Natural killer cell treated with Interleukin-12 subunit alpha and Interleukin-12 subunit beta and Interleukin-15 and Interleukin-18, amount 100 ng/mL, for 72 hours (primary cell): ENCODE results near the gene RYR3. TPM values are rescaled to one million over a fixed set of nuclear protein-coding genes. Genes with fewer than 3 reads are reported as not detected.

Experiments used
- ATAC-seq, 2 donors: fragments of 150-1000 bp; cut with Tn5 transposase in 1 of 2; sonication (Bioruptor Pico), chemical (Tn5 transposase) in 1 of 2; 2 replicates each; pipeline ENCODE4 v1.10.0; 2021
- DNase-seq: peaks from one replicate; pipeline ENCODE4 v3.0.0; 2022; ENCODE audit warnings: low spot score
- H3K27ac Mint-ChIP-seq, 2 donors: 1 replicate in 1 of 2; 2 replicates in 1 of 2; pipeline ENCODE4 v1.8.0; 2022; ENCODE audit warnings: mixed read lengths in 2 of 2, mild to moderate bottlenecking in 1 of 2, moderate library complexity in 1 of 2
- H3K27me3 Mint-ChIP-seq, 2 donors: 1 replicate in 1 of 2; 2 replicates in 1 of 2; pipeline ENCODE4 v1.8.0; 2022; ENCODE audit warnings: mixed read lengths in 2 of 2
- H3K36me3 Mint-ChIP-seq: one replicate; pipeline ENCODE4 v1.8.0; 2022; ENCODE audit warnings: mixed read lengths
- H3K4me1 Mint-ChIP-seq, 2 donors: 1 replicate in 1 of 2; 2 replicates in 1 of 2; pipeline ENCODE4 v1.8.0; 2022; ENCODE audit warnings: low read depth in 2 of 2, mixed read lengths in 2 of 2, mild to moderate bottlenecking in 1 of 2
- H3K4me3 Mint-ChIP-seq: one replicate; pipeline ENCODE4 v1.8.0; 2022; ENCODE audit warnings: mixed read lengths
- H3K9me3 Mint-ChIP-seq: 2 replicates; pipeline ENCODE4 v1.8.0; 2022; ENCODE audit warnings: mixed read lengths
- total RNA-seq, 2 donors: library from RNA; stranded (reverse); gene quantifications; one replicate each; pipeline ENCODE4 v1.2.3, GENCODE V29; 2022

RYR3 gene
- total RNA-seq, result not detected

DNA sequence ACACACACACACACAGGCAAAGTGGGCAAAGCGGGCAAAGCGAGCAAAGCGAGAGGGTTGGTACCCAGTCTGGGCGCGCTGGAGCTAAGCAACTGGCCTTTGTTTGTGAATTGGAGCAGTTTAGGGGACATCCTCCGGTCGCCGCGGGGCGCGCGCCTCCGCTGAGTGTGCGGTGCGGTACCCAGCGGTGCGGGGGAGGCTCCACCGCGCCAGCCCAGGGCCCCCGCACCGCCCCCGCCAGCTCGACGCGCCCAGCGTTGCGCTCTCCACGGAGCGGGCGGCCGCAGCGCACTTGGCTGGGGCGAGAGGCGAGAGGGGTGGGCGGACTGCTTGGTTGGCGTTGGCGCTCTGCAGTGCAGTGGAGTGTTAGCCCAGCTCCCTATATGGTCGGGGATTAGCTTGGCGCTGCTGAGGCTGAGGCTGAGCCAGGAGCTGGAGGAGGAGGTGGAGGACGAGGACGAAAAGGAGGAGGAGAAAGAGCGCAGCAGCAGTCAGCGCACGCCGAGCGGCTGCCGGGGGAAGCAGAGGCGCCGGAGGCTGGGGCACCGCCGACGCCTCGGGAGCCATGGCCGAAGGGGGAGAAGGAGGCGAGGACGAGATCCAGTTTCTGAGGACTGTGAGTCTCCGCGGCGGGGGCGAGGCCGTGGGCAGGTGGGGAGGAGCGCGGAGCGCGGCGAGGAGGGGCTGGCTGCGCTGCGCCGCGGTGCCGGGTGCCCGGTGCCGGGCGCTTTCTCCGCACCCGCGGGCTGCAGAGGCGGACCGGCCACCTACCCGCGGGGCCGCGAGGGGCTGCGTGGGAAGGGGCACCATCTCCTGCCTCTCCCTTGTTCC is at the start of gene RYR3:
TSS of gene RYR3 (plus strand) at position 487 of the 831 bp plus-strand sequence. CDS start at position 566, 79 bp downstream.
- Mint-ChIP-seq H3K4me3 (no peak within 1 kb of the TSS), H3K27ac (no peak within 1 kb of the TSS), H3K36me3 (no peaks in the 10 kb centered on the region), H3K9me3 (no peaks in the 10 kb centered on the region), H3K4me1 (no peaks in the 10 kb centered on the region), H3K27me3 (peaks cover 27 to 54% of the 10 kb centered on the region in 2 donors)
- DNase-seq (no peak), ATAC-seq (no peak)

DNA sequence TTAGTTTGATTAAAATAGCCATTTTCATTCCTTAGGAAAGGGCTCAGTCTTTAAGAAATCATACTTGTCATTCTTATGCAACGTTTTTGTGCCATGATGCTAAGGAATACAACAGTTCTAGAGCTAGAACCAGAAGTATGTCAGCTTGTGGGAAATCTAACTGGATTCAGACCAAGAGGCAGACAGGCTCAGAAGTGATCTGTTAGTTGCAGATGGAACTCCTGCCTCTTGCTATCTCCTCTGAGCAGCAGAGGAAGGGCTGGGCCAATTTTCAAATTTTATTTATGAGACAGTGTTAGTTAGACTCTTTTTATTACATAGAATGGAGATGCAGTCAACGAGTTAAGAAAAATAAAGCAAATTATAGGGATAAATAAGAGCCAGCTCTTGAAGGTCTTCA is 48.5 kb upstream of the RYR3 start:
- no peak overlapping the region for H3K27ac Mint-ChIP-seq
- no peak overlapping the region for H3K4me3 Mint-ChIP-seq
- peaks cover 3% of the 10 kb centered on the region for H3K9me3 Mint-ChIP-seq
- ATAC-seq, result no peak
- H3K36me3 Mint-ChIP-seq, result no peaks in the 10 kb centered on the region
- H3K27me3 Mint-ChIP-seq, result peaks cover 19 to 26% of the 10 kb centered on the region in 2 donors
- H3K4me1 Mint-ChIP-seq, result no peaks in the 10 kb centered on the region
- no peak for DNase-seq

GRCh38 chr15:33277689-33278088 is 33.1 kb upstream of the RYR3 start:
- H3K27ac Mint-ChIP-seq, result no peak overlapping the region
- no peaks in the 10 kb centered on the region for H3K4me1 Mint-ChIP-seq
- peaks cover 2% of the 10 kb centered on the region for H3K9me3 Mint-ChIP-seq
- ATAC-seq (no peak), DNase-seq (no peak)
- H3K36me3 Mint-ChIP-seq, result peaks cover 4% of the 10 kb centered on the region
- peaks cover 21 to 38% of the 10 kb centered on the region in 2 donors for H3K27me3 Mint-ChIP-seq
- no peak overlapping the region for H3K4me3 Mint-ChIP-seq

- Mint-ChIP-seq H3K36me3 (peaks cover 4% of the 10 kb centered on the region), H3K27ac (no peak overlapping the region), H3K27me3 (peaks cover 20 to 27% of the 10 kb centered on the region in 2 donors), H3K4me1 (no peaks in the 10 kb centered on the region), H3K4me3 (no peak overlapping the region), H3K9me3 (peaks cover 2% of the 10 kb centered on the region)
- no peak for ATAC-seq
- no peak for DNase-seq
These were observed 31.8 kb upstream of the RYR3 start for GRCh38 chr15:33278816-33279612.

GRCh38 chr15:33279613-33280205 is 31.1 kb upstream of the RYR3 start:
- Mint-ChIP-seq H3K4me1 (no peaks in the 10 kb centered on the region), H3K4me3 (no peak overlapping the region), H3K27me3 (peaks cover 18 to 23% of the 10 kb centered on the region in 2 donors), H3K9me3 (no peaks in the 10 kb centered on the region), H3K27ac (no peak overlapping the region), H3K36me3 (no peaks in the 10 kb centered on the region)
- DNase-seq (no peak), ATAC-seq (no peak)

DNA sequence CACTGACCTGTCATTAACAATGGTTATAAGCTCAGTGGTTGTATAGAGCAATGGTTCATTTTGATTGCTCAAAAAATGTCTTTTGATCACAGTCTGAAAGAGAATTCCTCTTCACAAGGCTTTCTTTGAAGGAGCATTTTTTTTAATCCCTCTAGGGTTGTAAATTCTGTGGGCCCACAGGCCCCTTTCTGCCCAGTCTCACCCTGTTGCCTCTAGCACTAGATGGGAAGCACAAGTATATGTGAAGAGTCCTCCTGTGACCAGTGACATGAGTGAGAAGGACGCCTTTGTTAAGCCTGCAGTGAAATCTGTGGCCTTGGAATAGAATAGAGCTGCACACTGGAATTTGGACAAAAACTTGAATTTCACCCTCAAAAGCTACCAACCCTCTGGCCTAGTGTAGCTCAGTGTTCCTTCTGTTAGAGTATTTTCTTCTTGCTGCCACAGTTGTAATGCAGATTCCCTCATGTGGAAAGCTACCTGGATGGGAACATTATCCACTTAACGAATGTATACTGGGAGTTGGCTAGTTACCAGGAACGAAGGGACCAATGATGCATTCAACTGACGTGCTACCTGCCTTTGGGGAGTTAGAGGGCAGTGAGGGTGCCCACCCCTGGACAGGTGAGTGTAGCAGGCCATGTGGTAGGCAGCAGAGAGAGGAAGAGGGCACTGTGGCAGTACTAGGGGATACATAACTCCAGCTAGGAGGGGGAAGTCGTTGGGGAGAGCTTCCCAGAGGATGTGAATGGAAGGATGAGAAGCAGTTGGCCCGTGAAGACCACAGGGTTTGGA is 28.3 kb upstream of the RYR3 start:
- H3K4me1 Mint-ChIP-seq, result no peaks in the 10 kb centered on the region
- H3K9me3 Mint-ChIP-seq, result no peaks in the 10 kb centered on the region
- H3K27me3 Mint-ChIP-seq, result peaks cover 11 to 14% of the 10 kb centered on the region in 2 donors
- no peak overlapping the region for H3K4me3 Mint-ChIP-seq
- H3K27ac Mint-ChIP-seq, result no peak overlapping the region
- DNase-seq, result no peak
- H3K36me3 Mint-ChIP-seq, result no peaks in the 10 kb centered on the region
- no peak for ATAC-seq

DNA sequence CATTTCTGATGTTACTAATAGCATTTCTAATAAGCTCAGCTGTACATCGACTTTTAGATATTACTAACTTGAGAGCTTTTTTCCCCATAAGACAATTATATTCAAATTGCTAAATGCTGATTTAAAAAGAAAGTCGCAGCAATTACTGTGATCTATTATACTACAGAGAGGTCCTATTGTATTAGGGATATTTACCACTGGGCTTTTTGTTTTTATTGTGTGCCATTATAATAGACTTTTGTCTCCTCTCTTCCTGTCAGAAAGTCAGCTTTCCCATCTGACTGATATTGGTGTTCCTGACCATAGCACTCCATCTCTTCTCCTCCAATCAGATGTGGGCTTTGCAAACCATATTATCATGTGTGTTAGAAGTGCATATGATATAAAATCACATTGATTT is 27.2 kb upstream of the RYR3 start:
- no peaks in the 10 kb centered on the region for H3K36me3 Mint-ChIP-seq
- H3K27me3 Mint-ChIP-seq, result peaks cover 6 to 17% of the 10 kb centered on the region in 2 donors
- no peak overlapping the region for H3K4me3 Mint-ChIP-seq
- ATAC-seq (no peak), DNase-seq (no peak)
- H3K27ac Mint-ChIP-seq, result no peak overlapping the region
- no peaks in the 10 kb centered on the region for H3K9me3 Mint-ChIP-seq
- no peaks in the 10 kb centered on the region for H3K4me1 Mint-ChIP-seq

DNA sequence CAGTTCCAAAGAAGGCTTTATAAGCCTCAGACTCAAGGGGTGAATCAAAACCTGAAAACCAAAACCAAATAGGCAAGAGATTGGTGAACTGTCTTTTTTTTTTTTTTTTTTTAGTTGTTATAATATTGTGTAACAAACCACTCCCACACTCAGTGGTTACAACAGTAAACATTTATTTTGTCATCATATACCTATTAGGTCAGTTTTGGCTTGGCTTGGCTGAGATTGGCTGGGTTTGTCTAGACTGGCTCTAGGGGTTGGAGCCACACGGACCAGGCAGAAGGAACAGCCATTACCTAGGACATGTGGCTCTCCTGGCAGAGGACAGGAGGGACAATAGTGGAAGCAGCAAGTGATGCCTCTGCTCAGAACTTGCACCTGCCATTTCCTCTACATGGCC is 26.4 kb upstream of the RYR3 start:
- no peak for DNase-seq
- Mint-ChIP-seq H3K27me3 (peaks cover 6 to 14% of the 10 kb centered on the region in 2 donors), H3K4me1 (no peaks in the 10 kb centered on the region), H3K36me3 (no peaks in the 10 kb centered on the region), H3K4me3 (no peak overlapping the region), H3K27ac (no peak overlapping the region), H3K9me3 (no peaks in the 10 kb centered on the region)
- ATAC-seq, result no peak

DNA sequence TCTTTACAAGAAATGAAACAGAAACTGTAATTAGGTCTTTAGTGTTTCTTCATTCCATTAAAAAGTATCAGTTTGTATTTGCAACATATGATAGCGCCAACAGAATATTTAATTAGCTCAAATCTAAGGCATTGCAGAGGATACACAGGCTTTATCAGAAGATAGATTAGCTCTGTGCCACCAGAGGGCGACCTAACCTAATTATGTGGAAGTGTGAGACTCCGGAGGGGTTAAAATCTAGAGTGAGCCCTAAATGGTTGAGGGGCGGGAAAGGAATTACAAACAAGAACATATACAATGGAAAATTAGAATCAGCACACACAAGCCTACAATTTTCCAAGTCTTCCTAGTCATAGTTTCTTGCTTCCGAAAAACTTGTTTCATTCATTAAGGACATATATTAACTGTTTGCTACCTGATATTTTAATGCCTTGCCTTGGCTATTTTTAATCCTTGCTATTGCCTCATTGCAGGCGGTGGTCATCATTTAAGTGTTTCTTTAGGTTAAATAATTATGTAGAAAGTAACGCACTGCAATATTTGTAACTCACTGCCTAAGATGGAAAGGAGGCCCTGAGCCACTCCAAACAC is 18.0 kb upstream of the RYR3 start:
- Mint-ChIP-seq H3K4me3 (no peak overlapping the region), H3K36me3 (no peaks in the 10 kb centered on the region), H3K27ac (no peak overlapping the region), H3K9me3 (no peaks in the 10 kb centered on the region), H3K27me3 (peaks cover 6 to 19% of the 10 kb centered on the region in 2 donors), H3K4me1 (no peaks in the 10 kb centered on the region)
- ATAC-seq (no peak), DNase-seq (no peak)

DNA sequence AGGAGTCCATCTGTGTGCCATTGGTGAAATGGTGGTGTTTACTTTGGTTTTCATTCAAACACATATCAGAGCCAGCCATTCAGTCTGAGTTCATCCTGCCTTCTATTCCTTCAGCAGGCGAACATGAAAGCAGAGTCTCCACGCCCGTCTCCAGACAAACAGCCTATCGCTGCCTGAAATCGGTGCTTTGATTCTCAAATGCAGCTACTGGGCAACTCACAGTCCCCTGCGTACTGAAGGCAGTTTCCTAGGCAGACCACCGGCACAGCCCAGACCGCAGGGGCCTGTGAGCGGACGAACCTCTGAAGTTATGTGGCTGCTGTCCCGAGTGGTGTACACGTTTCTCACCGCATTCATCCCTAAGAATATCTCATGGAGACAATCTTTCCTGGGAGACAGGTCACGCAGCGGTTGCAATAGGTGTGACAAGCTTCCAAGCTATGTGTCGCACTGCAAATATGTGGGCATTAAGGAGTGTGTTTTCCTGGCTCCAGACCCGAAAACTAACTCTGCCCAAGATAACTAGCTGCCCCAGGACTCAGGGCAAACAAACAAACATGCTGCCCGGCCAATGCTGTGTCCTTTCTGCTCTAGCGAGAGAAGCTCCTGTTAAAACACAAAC is 16.9 kb upstream of the RYR3 start:
- ATAC-seq, result no peak
- Mint-ChIP-seq H3K4me1 (no peaks in the 10 kb centered on the region), H3K9me3 (no peaks in the 10 kb centered on the region), H3K27ac (no peak overlapping the region), H3K27me3 (peaks cover 12% of the 10 kb centered on the region in 2 donors), H3K36me3 (no peaks in the 10 kb centered on the region), H3K4me3 (no peak overlapping the region)
- DNase-seq, result no peak

DNA sequence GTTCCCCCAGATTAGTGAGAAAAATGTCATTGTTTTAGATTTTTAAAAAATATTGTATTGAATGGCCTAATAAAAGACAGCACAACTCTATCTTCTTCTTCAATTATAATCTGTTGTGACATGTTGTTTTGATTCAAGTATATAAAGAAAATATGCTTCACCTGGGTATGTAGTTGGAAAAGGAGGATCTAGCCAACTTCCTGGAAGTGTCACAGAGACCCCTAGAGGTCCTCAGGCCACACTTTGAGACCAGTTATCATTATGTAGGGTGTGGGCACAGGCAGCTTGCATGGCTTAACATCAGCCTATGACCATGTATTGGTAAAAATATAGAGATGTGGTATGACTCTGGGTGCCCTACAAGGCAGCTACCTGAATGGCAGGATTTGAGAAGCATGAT is 14.7 kb upstream of the RYR3 start:
- H3K4me3 Mint-ChIP-seq, result no peak overlapping the region
- ATAC-seq (no peak), DNase-seq (no peak)
- peaks cover 7 to 12% of the 10 kb centered on the region in 2 donors for H3K27me3 Mint-ChIP-seq
- no peaks in the 10 kb centered on the region for H3K4me1 Mint-ChIP-seq
- no peaks in the 10 kb centered on the region for H3K36me3 Mint-ChIP-seq
- H3K9me3 Mint-ChIP-seq, result no peaks in the 10 kb centered on the region
- H3K27ac Mint-ChIP-seq, result no peak overlapping the region

DNA sequence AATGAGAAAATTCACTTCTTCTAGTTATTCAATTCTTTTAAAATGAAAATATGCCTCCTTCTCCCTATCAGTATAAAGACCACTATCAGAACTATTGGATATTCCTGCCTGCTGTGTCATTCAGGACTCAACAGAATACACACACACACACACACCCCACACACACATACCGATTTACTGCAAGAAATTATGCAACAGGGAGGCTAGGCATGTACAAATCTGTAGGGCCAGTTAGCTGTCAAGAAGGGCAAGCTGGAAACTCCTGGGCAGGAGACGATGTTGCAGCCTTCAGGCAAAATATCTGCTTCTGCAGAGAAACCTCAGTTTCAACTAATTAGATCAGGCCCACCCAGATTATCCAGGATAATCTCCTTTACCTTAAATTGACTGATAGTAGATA is 13.9 kb upstream of the RYR3 start:
- H3K9me3 Mint-ChIP-seq, result no peaks in the 10 kb centered on the region

GRCh38 chr15:33298631-33299030 is 12.1 kb upstream of the RYR3 start:
- DNase-seq (no peak), ATAC-seq (no peak)
- Mint-ChIP-seq H3K4me3 (no peak overlapping the region), H3K27me3 (peaks cover 15 to 19% of the 10 kb centered on the region in 2 donors), H3K4me1 (no peaks in the 10 kb centered on the region), H3K36me3 (no peaks in the 10 kb centered on the region), H3K27ac (no peak overlapping the region), H3K9me3 (no peaks in the 10 kb centered on the region)

More for the DNA sequence above, 13.9 kb upstream of the RYR3 start:
- Mint-ChIP-seq H3K4me1 (no peaks in the 10 kb centered on the region), H3K27me3 (peaks cover 10 to 12% of the 10 kb centered on the region in 2 donors), H3K4me3 (no peak overlapping the region), H3K36me3 (no peaks in the 10 kb centered on the region), H3K27ac (no peak overlapping the region)
- no peak for ATAC-seq
- DNase-seq, result no peak
